Tibial artery (tissue), 4 donors: ENCODE measurements around the gene AKAP10.

Experiments
- DNase-seq, 2 donors: peaks; one replicate each; pipeline ENCODE4 v3.0.0-alpha.2; 2019
- H3K27ac ChIP-seq, 2 donors: fragments of 200-600 bp; sonication (generic) in 1 of 2; 1 replicate in 1 of 2; 2 replicates in 1 of 2; pipeline ENCODE4 v1.5.1; 2018 to 2019; ENCODE audit warnings: mild to moderate bottlenecking in 1 of 2
- H3K27me3 ChIP-seq, 2 donors: fragments of 200-600 bp; sonication (generic) in 1 of 2; one replicate each; pipeline versions ENCODE4 v1.5.1 to v1.6.0; 2016 to 2019
- H3K36me3 ChIP-seq, 3 donors: fragments of 200-600 bp; sonication (generic) in 2 of 3; one replicate each; pipeline ENCODE4 v1.5.1; 2016 to 2019; ENCODE audit warnings: mild to moderate bottlenecking in 2 of 3
- H3K4me1 ChIP-seq, 4 donors: fragments of 200-600 bp; sonication (generic) in 2 of 4; 1 replicate in 3 of 4; 2 replicates in 1 of 4; pipeline ENCODE4 v1.5.1; 2016 to 2019
- H3K4me3 ChIP-seq, 2 donors: fragments of 200-600 bp; sonication (generic) in 1 of 2; 1 replicate in 1 of 2; 2 replicates in 1 of 2; pipeline ENCODE4 v1.5.1; 2018 to 2019; ENCODE audit warnings: mild to moderate bottlenecking in 2 of 2
- H3K9me3 ChIP-seq, 3 donors: fragments of 200-600 bp; sonication (generic) in 1 of 3; one replicate each; pipeline ENCODE4 v1.5.1; 2016 to 2019
- CTCF ChIP-seq, 2 experiments: fragments of 200-600 bp in 1 of 2; fragments of 450-650 bp in 1 of 2; IDR thresholded peaks; one replicate each; pipeline ENCODE4 v1.5.1; 2017 to 2019; ENCODE audit warnings: antibody characterized with exemption in 2 of 2, mild to moderate bottlenecking in 1 of 2, moderate library complexity in 1 of 2
- intact Hi-C: fragments of 100-400 bp; cut with DNase I; formaldehyde crosslinking; loops from one replicate; pipeline ENCODE4 v1.15.0; 2023; ENCODE audit warnings: low total_unique reads

Gene AKAP10

GRCh38 chr17:19905502-19905901 is 72.1 kb downstream of the AKAP10 start:
- no peaks in the 10 kb centered on the region for H3K4me1 ChIP-seq
- no peak overlapping the region for H3K27ac ChIP-seq
- H3K36me3 ChIP-seq: peaks cover 60 to 90% (median 88%) of the 10 kb centered on the region in 3 donors
- TF ChIP-seq CTCF (IDR thresholded peaks at IDR 0.05): no peak
- no peak overlapping the region for H3K4me3 ChIP-seq
- no peaks in the 10 kb centered on the region for H3K9me3 ChIP-seq
- DNase-seq: no peak
- no peaks in the 10 kb centered on the region for H3K27me3 ChIP-seq
- intact Hi-C loops: no loop called here

- H3K27ac ChIP-seq: no peak overlapping the region
These were observed 72.7 kb downstream of the AKAP10 start for GRCh38 chr17:19904924-19905323.

GRCh38 chr17:19904412-19904811 is 73.2 kb downstream of the AKAP10 start:
- intact Hi-C loops: no loop called here

More at GRCh38 chr17:19904924-19905323, 72.7 kb downstream of the AKAP10 start:
- Histone ChIP-seq H3K27me3 (no peaks in the 10 kb centered on the region), H3K9me3 (no peaks in the 10 kb centered on the region), H3K4me3 (no peak overlapping the region), H3K36me3 (peaks cover 60 to 90% (median 84%) of the 10 kb centered on the region in 3 donors), H3K4me1 (no peaks in the 10 kb centered on the region)
- intact Hi-C loops: no loop called here
- no peak for TF ChIP-seq CTCF (IDR thresholded peaks at IDR 0.05)
- peak; percentile 73 to 76 for DNase-seq

GRCh38 chr17:19900809-19901208 is 76.8 kb downstream of the AKAP10 start:
- H3K36me3 ChIP-seq: peaks cover 30 to 53% (median 43%) of the 10 kb centered on the region in 3 donors
- intact Hi-C loops: no loop called here
- H3K4me1 ChIP-seq: peaks cover 0 to 4% (median 0%) of the 10 kb centered on the region in 4 donors
- no peaks in the 10 kb centered on the region for H3K27me3 ChIP-seq
- no peaks in the 10 kb centered on the region for H3K9me3 ChIP-seq
- no peak overlapping the region for H3K4me3 ChIP-seq
- no peak overlapping the region for H3K27ac ChIP-seq
- no peak for TF ChIP-seq CTCF (IDR thresholded peaks at IDR 0.05)
- DNase-seq: no peak

More at GRCh38 chr17:19904412-19904811, 73.2 kb downstream of the AKAP10 start:
- no peaks in the 10 kb centered on the region for H3K4me1 ChIP-seq
- H3K9me3 ChIP-seq: no peaks in the 10 kb centered on the region
- H3K36me3 ChIP-seq: peaks cover 60 to 89% (median 79%) of the 10 kb centered on the region in 3 donors
- TF ChIP-seq CTCF (IDR thresholded peaks at IDR 0.05): no peak
- H3K27me3 ChIP-seq: no peaks in the 10 kb centered on the region
- H3K27ac ChIP-seq: no peak overlapping the region
- no peak for DNase-seq
- no peak overlapping the region for H3K4me3 ChIP-seq

GRCh38 chr17:19897903-19898302 is 79.7 kb downstream of the AKAP10 start:
- Histone ChIP-seq H3K27me3 (no peaks in the 10 kb centered on the region), H3K36me3 (peaks cover 10 to 29% (median 22%) of the 10 kb centered on the region in 3 donors), H3K4me1 (peaks cover 0 to 4% (median 0%) of the 10 kb centered on the region in 4 donors), H3K27ac (no peak overlapping the region), H3K9me3 (no peaks in the 10 kb centered on the region), H3K4me3 (no peak overlapping the region)
- DNase-seq: no peak
- intact Hi-C loops: no loop called here
- no peak for TF ChIP-seq CTCF (IDR thresholded peaks at IDR 0.05)
